GM18870 (cell line): ENCODE measurements around the gene CORO7.

Source experiments
- ATAC-seq: cut with Tn5 transposase; IDR thresholded peaks from one replicate; pipeline ENCODE4 v1.9.1; 2021; ENCODE audit warnings: moderate library complexity; ENCODE audit not compliant: unreplicated experiment

Gene CORO7

DNA sequence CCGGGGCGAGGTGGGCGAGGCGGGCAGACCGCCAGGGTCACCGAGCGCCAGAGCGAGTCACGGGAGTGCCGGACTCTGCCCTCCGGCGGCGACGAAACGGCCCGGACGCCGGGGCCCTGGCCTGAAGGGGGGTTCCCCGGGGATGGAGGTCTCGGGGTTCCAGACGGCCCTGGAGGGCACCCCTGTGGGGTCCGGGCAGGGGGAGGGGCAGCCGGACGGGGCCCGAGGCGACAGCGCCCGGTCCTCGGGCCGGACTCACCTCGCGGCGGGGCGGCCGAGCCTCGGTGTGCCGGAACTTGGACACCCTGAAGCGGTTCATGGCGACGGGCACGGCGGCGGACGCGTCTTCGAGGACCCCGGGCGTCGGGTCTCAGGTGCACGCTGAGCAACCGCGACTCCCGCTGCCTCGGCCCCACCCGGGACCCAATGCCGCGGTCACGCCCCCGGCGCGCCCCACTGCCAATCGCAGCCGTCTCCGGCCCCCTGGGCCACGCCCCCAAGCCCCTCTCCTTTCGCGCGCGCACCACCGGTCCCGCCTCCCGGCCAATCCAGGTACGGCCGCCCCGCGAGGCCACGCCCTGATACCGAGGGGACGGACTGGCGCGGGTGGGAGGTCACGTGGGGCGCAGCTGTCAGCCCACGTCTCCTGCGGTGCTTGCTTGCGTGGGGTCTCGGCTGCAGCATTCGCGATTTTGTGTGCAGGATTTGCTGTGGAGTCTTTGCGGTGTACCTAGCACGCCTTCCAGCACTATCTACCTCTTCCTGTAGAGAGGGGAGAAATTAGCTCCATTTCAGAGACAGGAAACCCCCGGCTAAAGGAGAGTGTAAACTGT, at the start of gene CORO7:
TSS of gene CORO7 (minus strand) at position 397 of the 833 bp plus-strand sequence. CDS start at position 319, 78 bp downstream.
- ATAC-seq, result peak; percentile 27

DNA sequence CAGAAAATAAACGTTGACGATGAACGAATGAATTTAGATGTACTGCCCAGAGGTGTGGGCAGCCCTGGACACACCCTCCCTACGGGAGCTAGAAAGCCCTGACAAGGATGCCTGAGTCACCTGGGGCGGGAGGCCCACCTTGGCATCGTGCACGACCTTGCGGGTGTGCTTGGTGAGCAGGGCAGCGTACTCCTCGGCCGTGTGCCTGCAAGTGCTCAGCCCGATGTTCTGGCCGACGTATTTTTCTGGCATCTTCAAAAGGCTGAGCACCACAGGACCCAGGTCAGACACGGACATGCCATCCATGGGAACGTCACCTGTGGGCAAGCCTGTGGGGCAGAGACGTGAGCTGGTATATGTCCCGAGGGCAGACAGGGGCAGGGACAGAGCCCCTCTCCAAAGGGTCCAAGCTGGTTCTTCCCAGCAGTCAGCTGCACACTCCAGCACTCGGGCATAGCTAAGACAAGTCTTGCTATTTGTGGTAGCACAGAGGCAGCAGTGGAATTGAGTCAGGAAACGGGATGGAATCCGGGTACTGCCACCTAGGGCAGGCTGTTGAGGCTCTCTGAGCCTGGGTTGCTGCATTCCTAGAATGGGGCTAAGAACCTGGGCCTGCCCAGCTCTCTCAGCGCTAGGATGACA, 47.2 kb upstream of the CORO7 start:
- ATAC-seq, result no peak

DNA sequence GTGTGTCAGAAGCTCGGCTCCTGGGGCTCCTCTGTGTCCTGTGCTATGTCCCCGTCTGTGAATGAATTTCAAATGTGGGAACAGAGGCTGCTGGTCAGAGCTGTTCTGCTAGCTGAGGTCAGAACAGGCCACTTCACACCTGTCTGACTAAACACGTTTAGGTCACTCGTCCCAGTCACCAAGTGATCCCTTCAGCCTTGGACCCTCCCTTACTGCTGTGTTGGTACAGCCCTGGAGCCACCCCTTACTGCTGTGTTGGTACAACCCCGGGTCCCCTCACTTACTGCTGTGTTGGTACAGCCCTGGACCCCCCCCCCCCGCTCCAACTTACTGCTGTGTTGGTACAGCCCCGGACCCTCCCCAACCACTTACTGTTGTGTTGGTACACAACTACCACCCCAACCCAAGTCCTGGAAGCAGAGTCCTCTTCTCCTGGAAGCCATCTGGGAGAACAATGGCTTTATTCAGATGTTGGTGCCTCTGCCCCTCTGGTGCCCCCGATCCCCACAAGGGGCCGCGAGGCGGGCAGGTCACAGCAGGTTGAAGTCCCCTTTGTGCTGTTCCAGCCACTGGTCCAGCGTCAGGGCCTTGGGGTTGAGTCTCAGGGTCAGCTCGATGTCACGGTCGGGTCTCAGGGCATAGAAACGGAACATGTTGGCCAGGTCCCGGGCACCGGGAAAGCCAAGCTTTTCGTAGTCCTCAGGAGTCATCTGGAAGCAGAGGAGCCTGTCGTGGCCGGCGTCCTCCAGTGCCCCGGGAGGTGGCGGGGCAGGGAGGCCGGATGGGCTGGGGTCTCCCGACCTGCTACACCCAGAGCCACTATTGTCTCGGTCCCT, 45.1 kb upstream of the CORO7 start:
- no peak for ATAC-seq

DNA sequence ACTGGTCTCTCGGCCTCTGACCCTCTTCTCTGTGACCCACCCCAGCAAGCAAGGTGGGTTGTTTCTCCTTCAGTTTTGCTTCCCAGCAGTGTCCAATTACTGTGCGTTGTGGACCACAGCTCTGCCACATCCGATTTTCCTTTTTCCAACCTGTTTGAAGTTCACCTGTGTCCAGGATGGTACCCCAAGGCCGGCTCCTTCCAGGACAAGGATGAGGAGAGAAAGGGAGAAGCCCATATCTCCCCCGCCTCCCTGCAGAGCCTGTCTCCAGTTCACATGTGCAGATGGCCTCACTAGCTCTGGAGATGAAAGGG, 44.5 kb upstream of the CORO7 start:
- no peak for ATAC-seq

DNA sequence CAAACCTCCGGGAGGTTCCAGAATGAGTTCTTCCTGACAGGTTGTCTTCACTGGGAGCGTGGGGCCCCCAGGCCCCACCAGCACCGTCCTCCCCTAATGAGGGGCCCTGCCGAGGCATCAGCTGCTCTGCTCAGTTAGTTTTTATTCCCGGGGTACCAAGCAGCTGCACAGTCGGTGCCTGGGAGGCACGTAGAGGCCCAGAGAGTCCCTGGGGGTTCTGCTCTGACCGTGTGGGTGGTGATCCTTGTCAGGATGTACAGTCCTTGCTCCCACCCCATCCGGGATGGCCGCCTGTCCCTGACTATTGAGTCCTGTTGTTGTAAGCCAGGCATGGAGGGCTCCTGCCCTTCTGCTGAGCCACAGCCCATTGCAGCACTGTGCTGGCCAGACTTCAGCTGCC, 39.6 kb upstream of the CORO7 start:
- no peak for ATAC-seq

DNA sequence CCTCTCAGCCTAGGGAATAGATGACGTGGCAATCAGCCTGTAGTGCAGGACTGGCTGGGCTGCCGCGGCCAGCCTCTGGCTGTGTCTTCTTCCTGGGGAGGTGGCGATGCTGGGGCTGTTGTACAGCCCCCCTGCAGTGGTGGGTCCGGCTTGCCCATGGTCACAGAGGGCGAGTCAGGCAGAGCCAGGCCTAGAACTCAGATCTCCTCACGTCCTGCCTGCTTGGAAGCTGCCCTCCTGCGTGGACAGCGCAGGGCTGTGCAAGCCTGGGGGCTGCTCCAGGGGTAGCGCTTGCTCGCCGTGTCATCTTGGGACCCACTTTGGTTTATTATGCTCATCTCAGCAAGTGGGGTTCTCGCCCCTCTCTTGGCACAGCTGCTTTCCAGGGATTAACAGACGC, 38.7 kb upstream of the CORO7 start:
- ATAC-seq, result no peak

DNA sequence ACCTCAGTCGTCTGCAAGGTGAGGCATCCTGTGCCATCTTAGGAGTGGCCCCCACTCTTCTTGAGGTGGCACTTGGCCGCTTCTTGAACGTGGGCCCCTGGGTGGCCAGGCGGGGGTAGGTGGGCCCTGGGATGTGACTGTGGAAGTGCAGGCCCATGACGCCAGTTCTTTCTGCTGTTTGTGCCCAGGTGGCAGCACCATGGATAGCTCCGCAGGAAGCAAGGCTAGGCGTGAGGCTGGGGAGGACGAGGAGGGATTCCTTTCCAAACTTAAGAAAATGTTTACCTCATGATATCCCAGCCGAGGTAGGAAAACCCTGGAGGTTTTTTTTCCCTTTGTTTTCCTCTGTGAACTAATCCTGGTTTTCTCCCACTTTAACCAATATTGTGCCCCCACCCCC, 38.2 kb upstream of the CORO7 start:
- ATAC-seq, result no peak

DNA sequence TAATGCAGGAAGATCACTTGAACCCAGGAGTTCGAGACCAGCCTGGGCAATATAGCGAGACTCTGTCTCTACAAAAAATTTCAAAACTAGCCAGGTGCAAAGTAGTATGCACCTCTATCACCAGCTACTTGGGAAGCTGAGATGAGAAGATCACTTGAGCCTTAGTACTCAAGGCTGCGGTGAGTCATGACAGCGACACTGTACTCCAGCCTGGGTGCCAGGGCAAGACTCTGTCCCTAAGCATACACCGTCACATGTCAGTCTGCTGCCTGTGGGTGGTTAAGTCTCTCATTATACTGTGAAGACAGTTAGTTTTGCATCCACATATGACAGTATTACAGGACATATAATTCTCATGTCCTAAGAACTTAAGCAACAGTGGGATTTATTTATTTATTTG, 36.3 kb upstream of the CORO7 start:
- no peak for ATAC-seq

DNA sequence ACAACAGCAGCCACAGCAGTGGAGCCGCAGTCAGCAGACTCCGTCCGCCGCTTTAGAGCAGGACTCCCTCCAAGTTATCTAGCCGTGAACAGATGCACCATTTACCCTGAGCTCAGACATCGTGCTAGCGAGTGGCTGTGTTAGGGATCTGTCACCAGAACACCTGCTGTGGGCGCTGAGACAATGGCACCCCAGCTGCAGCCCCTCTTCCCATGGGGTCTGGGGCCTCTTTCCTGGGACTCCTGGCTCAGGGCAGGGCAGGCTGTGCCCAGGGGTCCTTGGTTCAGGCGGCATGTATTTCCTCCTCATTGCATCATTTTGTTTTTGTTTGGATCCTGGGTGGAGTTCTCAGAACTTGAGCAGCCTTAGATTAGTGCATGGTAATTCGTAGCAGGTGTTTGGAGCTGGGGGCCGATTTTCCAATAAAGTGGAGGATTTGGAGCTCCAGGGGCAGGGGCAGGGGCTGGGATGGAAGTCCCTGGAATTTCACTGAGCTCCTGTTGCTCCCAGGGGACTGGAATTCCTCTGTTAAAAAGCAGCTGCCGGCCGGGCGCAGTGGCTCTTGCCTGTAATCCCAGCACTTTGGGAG, 34.6 kb upstream of the CORO7 start:
- ATAC-seq, result no peak

DNA sequence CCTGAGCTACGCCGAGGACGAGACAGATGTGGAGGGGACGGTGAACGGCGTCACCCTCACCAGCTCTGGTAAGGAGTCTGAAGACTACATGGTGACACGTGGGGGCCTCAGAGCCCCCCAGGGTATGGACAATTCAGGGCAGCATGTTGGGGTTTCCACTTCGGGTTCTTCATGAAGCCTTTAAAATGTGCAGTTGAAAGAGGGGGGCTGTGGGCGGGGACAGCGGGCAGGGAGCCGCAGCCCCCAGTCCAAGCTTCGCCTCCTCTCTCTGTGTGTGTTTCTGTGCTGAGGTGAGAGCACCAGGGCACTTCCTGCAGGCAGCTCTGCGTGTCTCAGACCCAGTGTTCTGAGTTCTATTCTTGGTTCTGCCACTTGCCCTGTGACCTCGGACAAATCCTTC, 34.0 kb upstream of the CORO7 start:
- no peak for ATAC-seq

DNA sequence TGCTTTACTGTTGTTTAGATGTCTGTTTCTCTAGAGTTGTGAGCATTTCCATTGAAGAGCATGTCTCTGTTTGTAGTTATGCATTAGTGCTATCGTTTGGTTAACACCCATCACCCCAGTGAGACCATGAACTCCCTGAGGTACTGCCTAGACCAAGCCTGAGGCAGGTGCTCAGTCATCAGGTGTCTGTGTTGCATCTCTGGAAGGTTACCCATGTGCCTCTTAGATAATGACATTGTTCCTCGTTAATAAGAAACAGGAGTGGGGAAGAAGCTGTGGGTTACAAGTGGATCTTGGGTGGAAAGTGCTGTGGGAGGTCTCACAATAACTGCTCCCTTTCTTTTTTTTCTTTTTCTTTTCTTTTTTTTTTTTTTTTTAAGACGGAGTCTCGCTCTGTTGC, 27.6 kb upstream of the CORO7 start:
- ATAC-seq, result no peak

DNA sequence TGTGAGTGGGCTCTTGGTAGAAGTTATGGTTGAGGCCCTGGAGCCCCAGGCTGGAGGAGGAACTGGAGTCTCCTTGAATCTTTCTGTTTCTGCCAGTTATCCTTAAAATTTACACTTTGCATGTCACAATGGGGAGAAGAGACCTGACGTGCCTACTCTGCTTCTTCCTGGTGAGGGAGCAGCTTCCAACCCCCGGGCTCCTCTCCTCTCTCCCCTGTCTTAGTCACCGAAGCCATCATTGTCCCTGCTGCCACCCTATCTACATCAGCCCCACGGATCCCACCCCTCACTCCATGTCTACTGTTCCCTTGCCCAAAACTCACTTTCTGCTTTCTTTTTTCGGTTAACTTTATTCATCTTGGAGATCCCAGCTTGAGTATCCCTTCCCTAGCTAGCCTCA, 26.9 kb upstream of the CORO7 start:
- no peak for ATAC-seq

DNA sequence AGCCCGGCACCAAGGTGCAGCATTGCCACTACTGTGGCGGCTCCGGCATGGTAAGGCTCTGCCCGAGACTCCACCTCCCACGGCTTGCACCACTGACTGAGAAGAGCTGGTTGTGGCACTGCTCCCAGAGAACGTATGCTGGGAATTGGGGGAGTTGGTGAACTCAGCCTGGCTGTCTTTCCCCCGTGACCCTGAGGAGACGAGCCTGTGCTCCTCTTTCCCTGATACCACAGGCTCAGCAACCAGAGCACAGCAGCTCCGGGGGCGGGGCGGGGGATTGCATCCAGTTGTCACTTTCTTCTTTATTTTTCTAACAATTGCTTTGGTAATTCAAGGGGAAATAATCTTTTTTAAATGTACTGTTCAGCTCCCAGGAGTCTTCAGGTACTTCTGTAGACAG, 26.0 kb upstream of the CORO7 start:
- no peak for ATAC-seq

DNA sequence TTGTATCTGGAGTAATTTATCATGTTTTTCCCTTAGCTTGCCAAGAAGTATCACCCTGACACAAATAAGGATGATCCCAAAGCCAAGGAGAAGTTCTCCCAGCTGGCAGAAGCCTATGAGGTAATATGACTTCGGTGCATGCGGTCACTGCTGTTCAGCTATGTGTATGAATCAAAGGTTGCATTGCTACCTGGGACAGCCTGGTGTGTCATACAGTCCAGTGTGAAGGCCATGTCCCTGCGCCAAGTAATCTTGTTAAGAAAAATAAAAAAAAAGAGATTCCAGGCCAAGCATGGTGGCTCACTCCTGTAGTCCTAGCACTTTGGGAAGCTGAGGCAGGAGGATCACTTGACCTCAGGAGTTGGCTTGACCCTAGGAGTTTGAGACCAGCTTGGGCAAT, 21.0 kb upstream of the CORO7 start:
- ATAC-seq, result no peak

DNA sequence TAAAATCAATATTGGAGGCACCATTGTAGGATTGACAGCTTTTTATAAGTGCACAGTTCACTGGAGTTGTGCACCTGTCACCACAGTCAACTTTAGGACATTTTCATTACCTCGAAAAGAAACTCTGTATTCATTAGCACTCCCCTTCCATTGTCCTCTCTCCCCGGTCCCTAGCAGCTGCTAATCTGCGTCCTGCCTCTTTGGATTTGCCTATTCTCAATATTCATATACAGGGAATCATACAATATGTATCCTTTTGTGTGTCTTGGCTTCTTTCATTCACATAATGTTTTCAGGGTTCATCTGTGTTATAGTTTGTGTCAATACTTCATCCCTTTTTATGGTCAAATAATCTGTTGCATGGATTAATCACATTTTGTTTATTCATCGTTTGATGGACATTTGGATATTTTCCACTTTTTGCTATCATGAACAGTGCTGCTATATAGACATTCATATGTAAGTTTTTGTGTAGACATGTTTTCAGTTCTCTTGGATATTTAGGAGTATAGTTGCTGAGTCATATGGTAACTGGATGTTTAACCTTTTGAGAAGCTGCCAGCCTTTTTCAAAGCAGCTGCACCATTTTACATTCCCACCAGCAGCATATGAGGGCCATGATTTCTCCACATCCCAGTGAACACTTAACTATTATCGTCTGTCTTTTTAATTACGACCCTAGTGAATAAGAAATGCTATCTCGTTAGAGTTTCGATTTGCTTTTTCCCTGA, 19.1 kb upstream of the CORO7 start:
- ATAC-seq, result no peak

DNA sequence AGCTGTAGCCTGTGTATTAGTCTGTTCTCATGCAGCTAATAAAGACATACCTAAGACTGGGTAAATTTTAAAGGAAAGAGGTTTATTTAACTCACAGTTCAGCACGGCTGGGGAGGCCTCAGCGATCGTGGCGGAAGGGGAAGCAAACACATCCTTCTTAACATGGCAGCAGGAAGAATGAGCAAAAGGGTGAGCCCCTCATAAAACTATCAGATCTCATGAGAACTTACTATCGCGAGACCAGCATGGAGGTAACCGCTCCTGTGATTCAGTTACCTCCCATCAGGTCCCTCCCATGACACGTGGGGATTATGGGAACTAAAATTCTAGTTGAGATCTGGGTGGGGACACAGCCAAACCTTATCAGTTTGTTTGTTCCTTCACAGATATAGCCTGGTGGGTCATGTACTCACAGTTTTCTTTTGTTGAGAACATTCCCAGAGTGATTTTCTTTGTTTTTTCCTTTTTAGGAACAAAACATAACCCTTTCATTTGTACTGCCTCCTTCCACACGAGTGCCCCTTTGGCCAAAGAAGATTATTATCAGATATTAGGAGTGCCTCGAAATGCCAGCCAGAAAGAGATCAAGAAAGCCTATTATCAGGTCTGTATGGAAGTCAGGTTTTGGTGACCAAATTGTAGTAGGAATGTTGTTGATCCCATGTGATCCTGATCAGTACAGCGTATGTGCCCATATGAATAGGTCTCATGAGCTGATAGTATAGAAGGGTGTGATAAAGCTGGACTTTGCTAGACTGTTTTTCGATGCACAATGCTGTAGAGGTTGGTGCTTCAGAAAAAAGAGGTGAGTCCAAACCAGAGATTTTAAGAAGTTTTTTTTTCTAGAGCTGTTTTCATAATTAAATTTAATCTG, 17.8 kb upstream of the CORO7 start:
- no peak for ATAC-seq

DNA sequence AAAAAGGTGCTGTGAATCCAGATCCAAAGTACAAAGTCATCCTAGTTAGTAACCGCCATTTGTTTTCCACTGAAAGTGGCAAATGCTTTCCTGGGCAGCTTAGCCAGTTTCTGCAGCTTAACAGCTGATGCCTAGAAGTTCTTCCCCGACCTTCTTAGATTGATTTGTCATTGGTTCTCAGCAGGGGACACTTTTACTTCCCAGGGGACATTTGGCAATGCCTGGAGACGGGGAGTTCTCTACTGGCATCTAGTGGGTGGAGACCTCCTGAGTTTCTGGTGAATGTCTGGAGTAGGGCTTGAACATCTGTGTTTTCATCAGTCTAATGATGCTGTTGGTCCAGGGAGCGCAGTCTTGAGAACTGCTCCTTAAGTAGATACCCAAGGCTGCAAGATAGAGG, 16.8 kb upstream of the CORO7 start:
- ATAC-seq, result no peak

DNA sequence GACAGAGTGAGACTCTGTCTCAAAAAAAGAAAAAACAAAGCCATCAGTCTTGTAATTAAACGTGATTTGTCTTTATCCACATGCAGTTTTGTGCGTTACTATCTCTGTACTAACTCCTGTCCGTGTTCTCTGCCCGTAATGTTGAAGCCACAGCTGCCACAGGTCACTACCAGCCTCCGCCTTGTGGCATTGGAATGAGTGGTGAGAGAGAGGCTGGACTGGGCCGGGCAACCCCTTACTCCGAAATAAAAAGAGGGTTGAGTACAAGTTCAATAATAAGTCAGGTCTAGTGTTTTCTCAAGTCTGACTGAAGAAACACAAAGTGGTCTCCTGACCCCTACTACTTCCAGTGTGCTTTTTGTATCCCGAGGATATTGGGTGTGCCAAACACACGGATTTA, 14.6 kb upstream of the CORO7 start:
- ATAC-seq, result no peak

DNA sequence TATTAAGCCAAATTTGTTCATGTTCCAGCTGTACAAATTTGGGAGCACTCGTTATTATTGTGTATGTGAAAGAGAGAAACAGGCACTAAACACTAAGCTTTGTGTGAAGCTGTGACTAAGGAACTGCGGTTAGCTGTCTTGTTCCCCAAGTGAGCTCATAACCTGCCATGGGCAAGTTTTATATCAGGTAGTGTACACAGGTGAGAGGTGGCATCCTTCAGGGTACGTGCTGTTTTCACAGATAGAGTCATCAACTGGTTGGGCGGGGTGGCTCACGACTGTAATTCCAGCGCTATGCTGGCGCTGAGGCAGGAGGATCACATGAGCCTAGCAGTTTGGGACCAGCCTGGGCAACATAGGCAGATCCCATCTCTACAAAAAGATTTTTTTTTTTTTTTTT, 12.1 kb upstream of the CORO7 start:
- no peak for ATAC-seq
